Liver (tissue), 9 donors: ENCODE data around the gene SGPP2. TPM values are rescaled to one million over a fixed set of nuclear protein-coding genes. Genes with fewer than 3 reads are reported as not detected.

Experiments
- DNase-seq: peaks from one replicate; pipeline ENCODE4 v3.0.0-alpha.2; 2017; ENCODE audit warnings: low spot score
- H3K27ac ChIP-seq, 2 donors: one replicate each; pipeline ENCODE4 v1.7.0; 2013; ENCODE audit warnings: inconsistent platforms in 2 of 2, low read length in 2 of 2, control low read depth in 1 of 2, low read depth in 1 of 2, mild to moderate bottlenecking in 1 of 2
- H3K27me3 ChIP-seq, 4 donors: one replicate each; pipeline versions ENCODE4 v1.6.1 to v1.7.0; 2013; ENCODE audit warnings: low read length in 3 of 4, inconsistent platforms in 1 of 4, mild to moderate bottlenecking in 1 of 4, moderate library complexity in 1 of 4; ENCODE audit not compliant: control insufficient read depth in 4 of 4, insufficient read depth in 4 of 4
- H3K36me3 ChIP-seq, 4 donors: one replicate each; pipeline versions ENCODE4 v1.6.1 to v1.7.0; 2013; ENCODE audit warnings: low read length in 3 of 4, mild to moderate bottlenecking in 3 of 4, low read depth in 1 of 4, moderate library complexity in 1 of 4; ENCODE audit not compliant: control insufficient read depth in 4 of 4, insufficient read depth in 3 of 4
- H3K4me1 ChIP-seq, 4 donors: one replicate each; pipeline versions ENCODE4 v1.6.1 to v1.7.0; 2013; ENCODE audit warnings: low read length in 3 of 4, mild to moderate bottlenecking in 3 of 4, moderate library complexity in 1 of 4; ENCODE audit not compliant: control insufficient read depth in 4 of 4, insufficient read depth in 4 of 4
- H3K4me3 ChIP-seq, 3 donors: one replicate each; pipeline versions ENCODE4 v1.6.1 to v1.7.0; 2013; ENCODE audit warnings: low read length in 3 of 3, control low read depth in 1 of 3, low read depth in 1 of 3, mild to moderate bottlenecking in 1 of 3
- H3K9ac ChIP-seq, 2 donors: one replicate each; pipeline ENCODE4 v1.7.0; 2013; ENCODE audit warnings: low read length in 2 of 2, mild to moderate bottlenecking in 2 of 2, moderate library complexity in 2 of 2, control low read depth in 1 of 2, low read depth in 1 of 2
- H3K9me3 ChIP-seq, 4 donors: one replicate each; pipeline versions ENCODE4 v1.6.1 to v1.7.0; 2013; ENCODE audit warnings: low read length in 3 of 4; ENCODE audit not compliant: control insufficient read depth in 4 of 4
- CTCF ChIP-seq: fragments of 150-350 bp; IDR thresholded peaks from 2 replicates; pipeline ENCODE4 v1.5.1; 2017; ENCODE audit warnings: improper control_type of control experiment, low read depth, low read length; ENCODE audit not compliant: missing input control
- EGR1 ChIP-seq, 2 donors: IDR thresholded peaks; 2 replicates each; pipeline ENCODE4 v1.6.1; 2016 to 2018; ENCODE audit warnings: antibody characterized with exemption in 2 of 2, low read depth in 2 of 2
- FOXA1 ChIP-seq: IDR thresholded peaks from 2 replicates; pipeline ENCODE4 v1.6.1; 2016; ENCODE audit warnings: antibody characterized with exemption
- FOXA2 ChIP-seq: IDR thresholded peaks from 2 replicates; pipeline ENCODE4 v1.6.1; 2016; ENCODE audit warnings: antibody characterized with exemption
- GABPA ChIP-seq, 2 donors: IDR thresholded peaks in 1 of 2; conservative IDR thresholded peaks in 1 of 2; 2 replicates each; pipeline ENCODE4 v1.6.1; 2016; ENCODE audit warnings: antibody characterized with exemption in 2 of 2, mild to moderate bottlenecking in 1 of 2, moderate library complexity in 1 of 2
- HNF4A ChIP-seq, 2 donors: conservative IDR thresholded peaks; 2 replicates each; pipeline ENCODE4 v1.6.1; 2016; ENCODE audit warnings: antibody characterized with exemption in 2 of 2, mild to moderate bottlenecking in 2 of 2
- HNF4G ChIP-seq: IDR thresholded peaks from 2 replicates; pipeline ENCODE4 v1.6.1; 2016; ENCODE audit warnings: antibody characterized with exemption
- JUND ChIP-seq, 2 donors: IDR thresholded peaks; 2 replicates each; pipeline ENCODE4 v1.6.1; 2016; ENCODE audit warnings: antibody characterized with exemption in 2 of 2
- MAX ChIP-seq: IDR thresholded peaks from 2 replicates; pipeline ENCODE4 v1.6.1; 2016; ENCODE audit warnings: antibody characterized with exemption
- NR2F2 ChIP-seq: IDR thresholded peaks from 2 replicates; pipeline ENCODE4 v1.6.1; 2016; ENCODE audit warnings: antibody characterized with exemption
- RAD21 ChIP-seq, 2 donors: IDR thresholded peaks; 2 replicates each; pipeline ENCODE4 v1.6.1; 2016; ENCODE audit warnings: antibody characterized with exemption in 2 of 2, mild to moderate bottlenecking in 2 of 2
- RXRA ChIP-seq, 2 donors: IDR thresholded peaks; 2 replicates each; pipeline ENCODE4 v1.6.1; 2017 to 2018; ENCODE audit warnings: antibody characterized with exemption in 2 of 2, mild to moderate bottlenecking in 1 of 2
- SP1 ChIP-seq: IDR thresholded peaks from 2 replicates; pipeline ENCODE4 v1.6.1; 2018; ENCODE audit warnings: antibody characterized with exemption, mild to moderate bottlenecking
- TAF1 ChIP-seq: conservative IDR thresholded peaks from 2 replicates; pipeline ENCODE4 v1.6.1; 2016; ENCODE audit warnings: antibody characterized with exemption, mild to moderate bottlenecking
- YY1 ChIP-seq: IDR thresholded peaks from 2 replicates; pipeline ENCODE4 v1.6.1; 2016; ENCODE audit warnings: antibody characterized with exemption, mild to moderate bottlenecking
- ZBTB33 ChIP-seq: IDR thresholded peaks from 2 replicates; pipeline ENCODE4 v1.6.1; 2016; ENCODE audit warnings: antibody characterized with exemption
- WGBS: extraction: QIAGEN DNeasy Blood & Tissue Kit; methylation state at CpG from one replicate; pipeline ENCODE4 v1.1.7; 2013; 5-methylcytosine and 5-hydroxymethylcytosine counted together
- polyA plus RNA-seq, 2 donors: library from polyadenylated mRNA; stranded (reverse) in 1 of 2; unstranded in 1 of 2; fragments of 200-250 nt in 1 of 2; fragments of >200 nt in 1 of 2; fragmentation: Nextera tagmentation in 1 of 2; extraction: Ambion mirVana in 1 of 2; gene quantifications; one replicate each; pipeline versions ENCODE4 v1.2.1 to v1.2.3, GENCODE V29; 2013 to 2015
- total RNA-seq, 2 donors: library from RNA; depleted of rRNA; stranded (reverse); fragments of >200 nt; gene quantifications; one replicate each; pipeline ENCODE4 v1.2.3, GENCODE V29; 2014
- TF ChIP-seq, protein P1 (sequence below): IDR thresholded peaks from 2 replicates; pipeline ENCODE4 v1.6.1; 2016; ENCODE audit warnings: antibody characterized with exemption, mild to moderate bottlenecking
- donor health status: healthy.
- donor health status: healthy.
- donor health status: healthy.
- donor health status: healthy.
- donor health status: healthy.

Gene SGPP2
- total and polyA plus RNA-seq, 4 donors: 0.16 to 0.33 (median 0.31) TPM; not detected in 1

GRCh38 chr2:222456479-222457077 is 32.2 kb downstream of the SGPP2 start:
- TF ChIP-seq, protein P1, sequence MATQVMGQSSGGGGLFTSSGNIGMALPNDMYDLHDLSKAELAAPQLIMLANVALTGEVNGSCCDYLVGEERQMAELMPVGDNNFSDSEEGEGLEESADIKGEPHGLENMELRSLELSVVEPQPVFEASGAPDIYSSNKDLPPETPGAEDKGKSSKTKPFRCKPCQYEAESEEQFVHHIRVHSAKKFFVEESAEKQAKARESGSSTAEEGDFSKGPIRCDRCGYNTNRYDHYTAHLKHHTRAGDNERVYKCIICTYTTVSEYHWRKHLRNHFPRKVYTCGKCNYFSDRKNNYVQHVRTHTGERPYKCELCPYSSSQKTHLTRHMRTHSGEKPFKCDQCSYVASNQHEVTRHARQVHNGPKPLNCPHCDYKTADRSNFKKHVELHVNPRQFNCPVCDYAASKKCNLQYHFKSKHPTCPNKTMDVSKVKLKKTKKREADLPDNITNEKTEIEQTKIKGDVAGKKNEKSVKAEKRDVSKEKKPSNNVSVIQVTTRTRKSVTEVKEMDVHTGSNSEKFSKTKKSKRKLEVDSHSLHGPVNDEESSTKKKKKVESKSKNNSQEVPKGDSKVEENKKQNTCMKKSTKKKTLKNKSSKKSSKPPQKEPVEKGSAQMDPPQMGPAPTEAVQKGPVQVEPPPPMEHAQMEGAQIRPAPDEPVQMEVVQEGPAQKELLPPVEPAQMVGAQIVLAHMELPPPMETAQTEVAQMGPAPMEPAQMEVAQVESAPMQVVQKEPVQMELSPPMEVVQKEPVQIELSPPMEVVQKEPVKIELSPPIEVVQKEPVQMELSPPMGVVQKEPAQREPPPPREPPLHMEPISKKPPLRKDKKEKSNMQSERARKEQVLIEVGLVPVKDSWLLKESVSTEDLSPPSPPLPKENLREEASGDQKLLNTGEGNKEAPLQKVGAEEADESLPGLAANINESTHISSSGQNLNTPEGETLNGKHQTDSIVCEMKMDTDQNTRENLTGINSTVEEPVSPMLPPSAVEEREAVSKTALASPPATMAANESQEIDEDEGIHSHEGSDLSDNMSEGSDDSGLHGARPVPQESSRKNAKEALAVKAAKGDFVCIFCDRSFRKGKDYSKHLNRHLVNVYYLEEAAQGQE: no peak
- TF ChIP-seq HNF4A (conservative IDR thresholded peaks at IDR 0.05) (no peak), JUND (IDR thresholded peaks at IDR 0.05) (no peak), FOXA2 (no peak), ZBTB33 (no peak), FOXA1 (no peak), MAX (no peak), RXRA (IDR thresholded peaks at IDR 0.05) (no peak), GABPA (IDR thresholded peaks at IDR 0.05 in 1 of 2, conservative IDR thresholded peaks at IDR 0.05 in 1 of 2) (no peak), NR2F2 (no peak), RAD21 (IDR thresholded peaks at IDR 0.05) (no peak), EGR1 (IDR thresholded peaks at IDR 0.05; ENCODE audit: low read depth in 2 of 2) (no peak), YY1 (no peak), SP1 (no peak), CTCF (no peak), TAF1 (no peak), HNF4G (no peak)
- H3K36me3 ChIP-seq: no peaks in the 10 kb centered on the region
- 80% methylated on average over 4 of the region's 4 CpGs for WGBS
- H3K9me3 ChIP-seq: no peaks in the 10 kb centered on the region
- DNase-seq: no peak
- H3K4me1 ChIP-seq: no peaks in the 10 kb centered on the region
- H3K27ac ChIP-seq: no peak overlapping the region
- no peak overlapping the region for H3K4me3 ChIP-seq
- H3K9ac ChIP-seq: no peak overlapping the region
- H3K27me3 ChIP-seq: peaks cover 0 to 5% (median 0%) of the 10 kb centered on the region in 4 donors

DNA sequence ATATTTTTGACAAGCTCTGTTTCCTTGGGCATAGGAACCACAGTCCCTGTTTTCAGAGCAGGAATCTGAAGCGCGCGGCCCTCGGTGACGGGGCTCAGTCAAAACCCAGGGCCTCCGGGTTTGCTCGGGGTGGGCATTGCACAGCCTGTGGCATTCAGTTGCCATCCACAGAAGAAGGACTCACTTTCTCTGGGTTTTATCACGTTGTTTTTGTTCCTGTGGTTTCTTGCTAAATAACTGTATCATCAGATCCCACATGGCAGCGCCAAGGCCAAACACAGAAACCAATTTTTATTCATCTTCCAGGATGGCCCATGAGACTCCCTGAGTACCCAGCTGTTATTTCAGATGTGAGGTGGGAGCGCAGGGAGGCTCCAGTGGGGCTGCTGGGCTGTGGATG is 35.6 kb downstream of the SGPP2 start:
- Histone ChIP-seq H3K9me3 (no peaks in the 10 kb centered on the region), H3K4me3 (no peak overlapping the region), H3K4me1 (no peaks in the 10 kb centered on the region), H3K36me3 (no peaks in the 10 kb centered on the region), H3K9ac (no peak overlapping the region), H3K27ac (no peak overlapping the region), H3K27me3 (peaks cover 0 to 2% (median 0%) of the 10 kb centered on the region in 4 donors)
- DNase-seq: no peak
- WGBS: 87% methylated on average over 10 of the region's 10 CpGs
- TF ChIP-seq JUND (IDR thresholded peaks at IDR 0.05): no peak
- TF ChIP-seq RAD21 (IDR thresholded peaks at IDR 0.05): no peak
- no peak for TF ChIP-seq RXRA (IDR thresholded peaks at IDR 0.05)
- TF ChIP-seq NR2F2: no peak
- no peak for TF ChIP-seq GABPA (IDR thresholded peaks at IDR 0.05 in 1 of 2, conservative IDR thresholded peaks at IDR 0.05 in 1 of 2)
- TF ChIP-seq HNF4A (conservative IDR thresholded peaks at IDR 0.05): no peak
- no peak for TF ChIP-seq ZBTB33
- no peak for TF ChIP-seq MAX
- TF ChIP-seq EGR1 (IDR thresholded peaks at IDR 0.05; ENCODE audit: low read depth in 2 of 2): no peak
- TF ChIP-seq HNF4G: no peak
- TF ChIP-seq YY1: no peak
- no peak for TF ChIP-seq SP1
- TF ChIP-seq, protein P1: no peak
- TF ChIP-seq TAF1: no peak
- TF ChIP-seq FOXA2: no peak
